Measurements from ENCODE around the gene RPLP2.
A peak's percentile ranks its signal among the peaks of the same experiment; 100 is the strongest.

RPLP2 gene

DNA sequence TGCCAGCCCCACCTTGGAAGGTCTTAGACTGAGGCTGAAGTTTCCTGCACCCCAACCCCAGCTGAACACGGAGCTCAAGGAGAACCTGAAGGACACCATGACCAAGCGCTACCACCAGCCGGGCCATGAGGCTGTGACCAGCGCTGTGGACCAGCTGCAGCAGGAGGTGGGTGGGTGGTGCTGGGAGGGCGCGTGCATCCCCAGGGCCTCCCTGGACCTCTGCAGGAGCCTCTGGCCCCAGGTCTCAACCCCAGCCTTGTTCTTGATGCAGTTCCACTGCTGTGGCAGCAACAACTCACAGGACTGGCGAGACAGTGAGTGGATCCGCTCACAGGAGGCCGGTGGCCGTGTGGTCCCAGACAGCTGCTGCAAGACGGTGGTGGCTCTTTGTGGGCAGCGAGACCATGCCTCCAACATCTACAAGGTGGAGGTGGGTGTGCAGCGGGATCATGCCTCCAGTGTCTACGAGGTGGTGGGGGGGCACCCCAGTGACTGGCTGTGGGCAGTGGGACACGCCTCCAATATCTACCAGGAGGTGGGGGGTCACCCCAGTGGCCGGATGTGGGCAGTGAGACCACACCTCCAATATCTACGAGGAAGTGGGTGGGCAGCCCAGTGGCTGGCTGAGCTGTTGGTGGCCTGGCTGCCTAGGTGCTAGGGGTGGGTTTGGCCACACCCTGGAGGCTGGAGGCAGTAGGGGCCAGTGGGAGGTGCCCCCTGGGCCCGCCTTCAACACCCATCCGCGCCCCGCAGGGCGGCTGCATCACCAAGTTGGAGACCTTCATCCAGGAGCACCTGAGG, 27.6 kb downstream of the RPLP2 start:
- DNase-seq: no peak

DNA sequence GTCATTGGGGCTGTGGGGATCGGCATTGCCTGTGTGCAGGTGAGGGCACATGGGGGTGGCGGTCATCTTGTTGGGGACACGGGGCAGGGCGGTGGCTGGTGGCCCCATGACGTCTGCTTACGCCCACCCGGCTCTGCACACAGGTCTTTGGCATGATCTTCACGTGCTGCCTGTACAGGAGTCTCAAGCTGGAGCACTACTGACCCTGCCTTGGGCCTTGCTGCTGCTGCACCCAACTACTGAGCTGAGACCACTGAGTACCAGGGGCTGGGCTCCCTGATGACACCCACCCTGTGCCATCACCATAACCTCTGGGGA, 28.2 kb downstream of the RPLP2 start:
- DNase-seq: no peak

DNA sequence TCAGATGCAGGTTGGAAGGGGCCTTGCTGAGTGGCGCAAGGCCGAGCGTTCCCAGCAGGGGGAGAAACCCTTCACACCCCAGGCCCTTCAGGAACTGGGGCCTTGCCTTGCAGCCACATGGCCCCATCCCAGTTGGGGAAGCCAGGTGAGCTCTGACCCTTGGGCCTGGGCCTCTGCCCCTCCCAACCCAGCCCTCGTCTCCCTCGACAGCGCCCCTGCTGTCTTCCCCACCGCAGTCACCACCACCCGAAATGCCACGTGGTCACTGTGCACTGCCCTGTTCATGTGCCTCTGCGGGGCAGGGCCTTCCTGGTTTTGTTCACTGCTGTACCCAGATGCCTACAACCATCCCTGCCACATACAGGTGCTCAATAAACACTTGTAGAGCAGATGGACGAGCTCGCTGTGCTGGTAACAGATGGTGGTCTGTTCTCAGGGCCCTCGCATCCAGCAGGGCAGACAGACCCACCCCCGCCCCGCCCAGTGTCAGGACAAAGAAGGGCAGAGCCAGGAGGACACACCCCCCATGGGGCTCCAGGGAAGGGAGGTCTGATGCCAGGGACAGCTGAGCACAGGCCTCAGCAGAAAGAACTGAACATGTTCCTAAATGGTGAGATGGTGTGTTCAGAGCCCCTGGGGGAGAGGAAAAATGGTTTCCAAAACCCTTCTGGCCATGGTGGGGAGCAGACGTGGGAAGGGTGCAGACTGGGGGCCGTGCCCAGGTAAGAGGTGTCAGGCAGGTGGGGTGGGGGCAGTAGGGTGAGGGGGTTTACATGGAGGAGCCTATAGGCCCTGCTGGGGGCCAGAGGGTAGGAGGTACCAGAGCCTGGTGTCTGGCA, 28.9 kb downstream of the RPLP2 start:
- DNase-seq: no peak

DNA sequence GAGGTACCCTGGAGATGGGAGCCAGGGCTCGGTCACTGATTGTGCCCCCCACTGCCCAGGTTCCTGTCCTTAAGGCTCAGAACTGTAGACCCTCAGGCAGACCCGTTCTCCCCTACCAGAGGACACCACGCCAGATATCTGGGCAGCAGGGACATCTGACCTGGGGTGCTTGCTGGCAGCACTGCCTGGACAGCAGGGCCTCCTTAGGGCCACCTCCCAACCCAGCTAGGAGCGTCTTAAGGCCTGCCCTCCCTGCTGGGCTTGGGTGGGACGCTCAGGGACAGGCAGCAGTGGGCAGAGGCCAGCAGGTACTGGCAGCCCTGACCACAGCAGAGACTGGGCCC, 29.5 kb downstream of the RPLP2 start:
- DNase-seq: no peak

DNA sequence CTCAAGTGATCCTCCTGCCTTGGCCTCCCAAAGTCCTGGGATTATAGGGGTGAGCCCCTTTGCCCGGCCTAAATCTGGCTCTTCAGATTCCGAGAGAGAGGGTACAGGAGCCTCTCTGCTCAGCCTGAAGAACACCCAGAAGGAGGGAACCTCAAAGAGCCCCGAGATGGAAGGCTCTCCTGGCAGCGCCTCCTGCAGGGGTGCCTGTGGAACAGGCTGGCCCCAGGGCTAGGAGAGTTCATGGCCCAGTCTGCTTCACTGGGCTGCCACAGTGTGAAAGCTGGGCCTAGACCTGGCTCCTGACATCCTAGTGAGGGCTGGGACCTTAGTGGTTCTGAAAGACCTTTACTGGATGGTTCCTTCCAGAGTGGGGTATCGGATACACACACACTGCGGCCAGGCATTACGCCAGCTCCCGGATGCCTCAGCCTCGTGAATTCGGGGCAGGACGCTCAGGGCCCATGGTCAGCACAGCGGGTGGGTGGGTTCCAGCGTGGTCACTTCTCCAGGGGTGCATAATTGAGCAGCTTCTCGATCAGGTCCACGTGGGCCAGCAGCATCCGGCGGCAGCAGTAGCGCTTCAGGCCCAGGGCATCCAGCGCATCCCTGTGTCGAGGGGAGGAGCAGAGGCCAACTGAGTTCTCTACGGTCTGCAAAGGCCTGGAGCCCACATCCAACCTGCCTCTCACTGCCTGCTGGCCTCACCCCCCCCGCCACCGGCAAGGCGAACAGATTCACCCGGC, 30.3 kb downstream of the RPLP2 start:
- DNase-seq: no peak

DNA sequence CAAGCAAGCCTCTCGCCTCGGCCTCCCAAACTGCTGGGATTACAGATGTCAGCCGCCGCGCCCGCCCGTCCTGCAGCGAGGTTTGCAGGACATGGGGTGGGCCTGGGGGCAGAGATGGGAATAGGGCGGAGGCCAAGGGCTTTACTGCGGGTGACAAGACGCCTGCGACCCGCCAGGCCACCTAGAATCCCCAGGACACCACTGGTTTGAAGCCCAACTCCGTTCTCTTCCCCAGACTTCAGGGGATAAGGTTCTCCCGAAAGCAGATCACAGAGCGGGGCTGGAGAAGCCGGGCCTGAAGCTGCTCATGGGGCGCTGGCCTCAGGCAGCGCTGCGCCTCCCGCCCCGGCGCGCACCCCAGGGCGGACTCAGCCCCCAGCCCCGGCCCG, 32.2 kb downstream of the RPLP2 start:
- DNase-seq: no peak

DNA sequence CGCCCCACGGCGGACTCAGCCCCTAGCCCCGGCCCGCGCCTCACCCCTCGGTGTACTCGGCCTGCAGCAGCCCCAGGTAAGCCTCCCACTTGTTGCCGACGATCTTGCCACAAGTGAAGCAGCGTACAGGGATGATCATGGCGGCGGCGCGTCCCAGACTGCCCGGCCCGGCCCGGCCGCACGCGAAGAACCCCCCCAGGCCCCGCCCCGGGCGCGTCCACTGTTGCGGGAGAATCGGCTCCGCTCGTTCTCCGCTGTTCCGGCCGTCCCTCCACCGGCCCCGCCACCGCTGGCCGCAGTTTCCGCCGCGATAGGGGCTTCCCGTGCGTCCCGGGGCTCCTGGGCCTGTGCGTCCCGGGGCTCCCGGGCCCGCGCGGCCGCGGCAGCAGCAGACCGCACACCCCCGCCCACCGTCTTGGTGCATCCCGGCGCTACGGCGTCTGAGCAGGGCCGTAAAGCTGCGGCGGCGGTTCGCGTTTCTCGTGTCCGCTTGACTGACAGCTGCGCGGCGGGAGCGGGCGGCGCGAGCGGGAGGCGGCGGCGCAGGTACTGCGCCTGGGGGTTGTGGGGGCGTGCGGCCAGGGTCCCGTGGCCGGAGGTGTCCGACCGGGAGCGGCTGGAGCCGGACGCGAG, 32.7 kb downstream of the RPLP2 start, which contains the start of the genes POLR2L and TSPAN4:
Gene POLR2L (minus strand): TSS at position 160 of the 633 bp plus-strand sequence. CDS start 21 bp downstream, at position 139.
Gene TSPAN4 (plus strand): TSS at position 483 of the 633 bp plus-strand sequence. CDS start 7,453 bp downstream, outside the sequence.
- peak; percentile 89 for DNase-seq

DNA sequence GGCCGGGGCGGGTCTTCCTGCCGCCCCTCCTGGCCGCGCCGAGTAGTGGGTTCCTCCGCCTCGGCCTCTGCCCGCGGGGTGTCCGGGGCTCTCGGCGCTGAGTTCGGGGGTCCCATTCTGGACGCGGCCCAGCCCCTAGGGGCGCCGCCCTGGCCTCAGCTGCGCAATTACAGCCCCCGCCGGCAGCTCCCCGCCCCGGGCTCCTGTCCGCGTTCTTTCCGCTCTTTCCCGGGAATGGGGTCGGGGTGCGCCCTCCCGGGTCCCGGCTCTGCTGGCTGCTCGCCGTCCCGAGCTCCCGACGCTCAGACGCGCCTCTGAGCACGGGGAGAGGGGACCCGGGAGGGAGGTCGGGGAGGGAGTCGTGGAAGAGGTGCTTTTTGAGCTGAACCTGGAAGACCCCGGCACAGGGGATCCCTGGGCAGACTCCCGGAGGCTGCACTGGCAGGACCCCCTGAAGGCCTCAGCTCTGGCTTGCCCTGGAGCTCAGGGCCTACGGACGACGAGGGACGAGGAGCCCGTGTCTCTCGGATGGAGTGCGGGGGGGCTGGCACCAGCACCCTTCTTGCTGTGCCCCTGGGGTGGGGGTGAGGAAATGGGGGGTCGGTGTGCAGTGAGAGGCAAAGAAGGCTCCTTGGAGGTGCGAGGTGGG, 33.4 kb downstream of the RPLP2 start:
- no peak for DNase-seq

DNA sequence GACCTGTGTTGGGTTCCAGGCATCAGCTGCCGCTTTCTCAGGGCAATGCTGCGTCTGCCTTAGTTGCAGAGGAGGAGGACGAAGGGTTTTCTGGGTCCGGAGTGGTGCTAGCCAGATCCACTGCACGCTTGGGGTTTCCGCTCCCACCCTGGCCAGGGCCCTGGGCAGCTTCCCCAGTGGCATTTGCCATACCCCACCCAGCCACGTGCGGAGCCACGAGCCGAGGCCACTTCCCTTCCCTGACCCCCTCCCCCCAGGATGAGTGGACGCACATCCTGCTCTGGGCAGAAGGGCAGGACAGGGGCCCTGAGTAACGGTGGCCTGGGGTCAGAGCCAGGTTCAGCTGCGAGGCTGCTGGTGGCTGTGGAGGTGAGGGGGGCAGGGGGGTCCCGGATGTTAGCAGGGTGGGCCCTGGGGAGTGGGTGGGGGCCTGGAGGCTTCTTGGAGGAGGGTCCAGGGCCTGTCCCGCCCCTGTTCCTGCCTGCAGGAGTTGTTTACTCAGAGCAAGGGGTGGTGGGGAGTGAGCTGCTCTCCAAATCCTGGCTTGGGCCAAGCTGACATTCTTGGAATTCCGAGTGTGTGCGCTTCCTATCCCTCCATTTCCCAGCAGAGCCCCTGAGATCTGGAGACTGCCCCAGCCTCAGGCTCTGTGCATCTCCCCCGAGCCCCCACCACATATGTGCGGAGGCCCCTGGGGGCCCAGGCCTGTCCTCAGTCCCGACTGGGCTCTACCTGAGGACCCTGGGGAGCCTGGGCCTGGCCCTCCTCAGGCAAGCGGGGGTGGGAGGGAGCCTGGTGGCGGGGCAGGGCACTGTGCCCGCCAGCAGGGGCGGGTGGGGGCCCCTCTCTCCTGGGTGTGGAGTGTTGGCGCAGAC, 34.3 kb downstream of the RPLP2 start:
- peak; percentile 96 for DNase-seq

DNA sequence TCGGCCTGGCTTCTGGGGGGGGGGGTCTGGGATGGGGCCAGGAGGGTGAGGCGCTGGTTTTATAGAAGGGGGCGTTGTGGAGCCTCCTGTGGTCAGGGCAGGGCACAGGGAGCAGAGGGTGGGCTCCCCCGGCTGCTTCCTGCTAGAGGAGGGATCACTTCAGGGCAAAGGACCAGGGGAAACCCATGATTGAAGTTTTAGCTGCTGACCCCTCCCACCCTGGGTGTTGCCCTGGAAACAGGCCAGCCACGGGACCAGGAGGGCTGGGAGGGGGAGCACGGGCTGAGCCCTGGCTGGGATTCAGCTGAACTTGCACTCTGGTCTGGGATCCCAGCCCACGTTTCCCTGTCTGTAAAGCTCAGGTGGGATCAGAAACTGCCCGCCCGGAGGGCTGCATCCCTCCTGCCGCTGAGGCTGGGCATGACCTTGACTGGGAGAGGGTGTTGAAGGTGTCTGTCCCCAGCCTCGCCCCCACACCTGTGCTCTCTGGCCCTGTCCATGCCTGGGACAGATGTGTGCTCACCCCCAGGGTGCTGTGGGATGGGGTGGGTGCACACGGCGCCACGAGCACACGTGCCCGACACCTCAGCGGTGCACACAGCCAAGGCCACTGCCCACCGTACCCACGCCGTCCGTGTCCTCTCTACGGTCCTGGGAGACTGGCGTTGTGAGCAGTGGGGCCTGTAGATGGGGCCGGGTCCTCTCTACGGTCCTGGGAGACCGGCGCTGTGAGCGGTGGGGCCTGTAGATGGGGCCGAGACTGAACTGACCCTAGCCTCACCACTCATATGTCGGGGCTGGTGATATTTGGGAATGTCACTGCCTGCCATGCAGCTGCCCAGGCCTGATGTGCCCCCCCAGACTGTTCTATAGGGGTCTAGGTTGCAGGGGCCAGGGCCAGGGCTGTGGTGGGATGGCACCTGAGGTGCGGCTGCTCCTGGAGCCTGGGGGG, 35.2 kb downstream of the RPLP2 start:
- peak; percentile 89 for DNase-seq

DNA sequence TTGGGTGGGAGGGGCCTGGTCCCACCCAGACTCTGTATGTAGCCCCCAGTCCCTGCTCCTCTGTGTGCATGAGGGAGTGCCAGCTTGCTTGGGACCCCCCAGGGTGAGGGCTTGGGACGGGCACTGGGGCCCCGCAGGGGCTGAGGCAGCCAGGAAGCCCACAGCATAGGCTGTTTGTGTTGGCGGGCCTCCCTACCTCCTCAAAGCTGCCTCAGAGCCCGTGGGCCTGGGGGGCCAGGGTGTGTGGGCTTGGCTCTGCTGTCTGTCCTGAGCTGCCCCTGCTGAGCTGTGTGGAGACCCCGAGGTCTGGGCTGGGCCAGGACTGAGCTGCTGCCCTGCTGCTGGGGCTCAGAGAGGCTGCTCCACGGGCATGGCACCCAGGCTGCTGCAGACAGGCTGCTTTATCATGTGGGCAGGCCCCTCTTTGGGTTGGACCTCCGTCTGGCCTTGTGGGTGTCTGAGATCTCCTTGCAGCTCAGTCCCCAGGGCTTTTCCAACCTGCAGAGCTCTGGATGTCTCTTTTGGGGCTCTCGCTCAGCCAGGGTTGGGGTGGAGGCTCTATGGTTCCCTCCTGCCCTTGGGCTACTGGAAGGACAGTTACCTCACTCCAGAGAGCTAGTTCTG, 36.2 kb downstream of the RPLP2 start:
- DNase-seq: peak; percentile 43

DNA sequence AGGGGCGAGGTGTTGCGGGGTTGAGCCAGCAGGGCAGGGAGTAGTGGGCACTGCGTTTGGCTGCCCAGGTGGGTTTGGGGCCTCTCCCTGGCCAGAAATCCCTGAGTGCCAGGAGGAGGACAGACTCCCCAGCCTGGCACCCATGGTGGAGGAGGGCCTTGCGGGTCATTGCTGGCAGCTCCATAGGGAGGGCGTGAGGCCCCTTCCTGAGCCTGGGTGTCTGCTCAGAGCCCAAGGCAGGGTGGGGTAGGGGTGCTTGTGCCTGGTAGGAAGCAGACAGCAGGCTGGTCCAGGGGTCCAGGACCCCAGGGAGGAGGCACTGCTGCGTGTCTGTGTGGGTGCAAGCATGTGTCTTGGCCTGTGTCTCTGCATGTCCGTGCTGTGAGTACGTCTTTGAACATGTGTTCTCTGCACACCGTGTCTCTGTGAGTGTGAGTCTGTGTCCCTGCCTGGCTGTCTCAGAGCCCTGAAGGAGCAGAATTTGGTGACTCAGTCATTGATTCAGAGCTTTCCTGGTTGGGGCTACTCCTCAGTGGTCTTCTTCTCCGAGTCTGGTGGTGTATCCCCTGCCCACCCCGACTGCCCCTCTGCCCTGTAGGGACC, 36.8 kb downstream of the RPLP2 start:
- DNase-seq: peak; percentile 33

DNA sequence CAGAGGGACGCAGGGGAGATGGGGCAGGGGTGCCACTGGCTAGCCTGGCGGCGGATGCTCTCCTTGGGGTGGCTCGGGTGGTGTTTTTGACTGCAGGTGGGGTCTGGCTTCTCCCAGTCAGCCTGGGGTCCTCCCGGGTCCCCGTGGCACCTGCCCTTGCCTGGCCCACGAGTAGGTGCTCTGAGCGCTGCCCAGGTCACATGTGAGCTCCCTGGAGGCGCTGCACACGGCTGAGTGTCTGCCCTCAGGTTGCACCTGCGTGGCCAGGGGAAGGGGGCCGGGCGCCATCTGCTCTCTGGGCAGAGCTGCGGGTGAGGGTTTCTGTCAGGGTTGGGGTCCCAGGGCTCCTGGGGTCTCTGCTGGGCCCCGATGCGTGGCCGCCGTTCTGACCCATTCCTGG, 38.1 kb downstream of the RPLP2 start:
- DNase-seq: no peak

DNA sequence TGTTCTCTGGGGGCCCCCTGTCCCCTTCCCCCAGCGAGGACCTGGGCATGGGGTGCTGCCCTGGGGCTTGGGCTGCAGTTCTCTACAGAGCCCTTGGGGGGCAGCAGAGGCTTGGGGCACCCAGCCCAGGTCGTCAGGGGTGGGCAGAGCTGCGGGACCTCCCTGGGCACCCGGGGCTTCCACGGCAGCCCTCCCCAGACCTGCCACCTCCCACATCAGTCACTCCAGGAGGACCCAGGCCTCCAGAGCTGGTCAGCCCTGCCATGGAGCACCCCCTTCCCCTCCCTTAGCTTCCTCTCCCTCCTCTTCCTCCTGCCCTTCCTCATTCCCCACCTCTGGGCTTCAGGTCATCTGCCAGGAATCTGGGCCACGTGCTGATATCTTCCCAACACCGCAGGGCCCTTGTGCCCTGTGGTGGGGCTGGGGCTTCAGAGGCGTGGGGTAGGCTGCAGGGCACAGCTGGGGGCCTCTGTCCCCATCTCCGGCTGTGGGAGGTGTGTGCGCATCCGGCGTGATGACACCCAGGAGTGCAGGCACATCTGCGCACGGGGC, 38.7 kb downstream of the RPLP2 start:
- DNase-seq: peak; percentile 31

DNA sequence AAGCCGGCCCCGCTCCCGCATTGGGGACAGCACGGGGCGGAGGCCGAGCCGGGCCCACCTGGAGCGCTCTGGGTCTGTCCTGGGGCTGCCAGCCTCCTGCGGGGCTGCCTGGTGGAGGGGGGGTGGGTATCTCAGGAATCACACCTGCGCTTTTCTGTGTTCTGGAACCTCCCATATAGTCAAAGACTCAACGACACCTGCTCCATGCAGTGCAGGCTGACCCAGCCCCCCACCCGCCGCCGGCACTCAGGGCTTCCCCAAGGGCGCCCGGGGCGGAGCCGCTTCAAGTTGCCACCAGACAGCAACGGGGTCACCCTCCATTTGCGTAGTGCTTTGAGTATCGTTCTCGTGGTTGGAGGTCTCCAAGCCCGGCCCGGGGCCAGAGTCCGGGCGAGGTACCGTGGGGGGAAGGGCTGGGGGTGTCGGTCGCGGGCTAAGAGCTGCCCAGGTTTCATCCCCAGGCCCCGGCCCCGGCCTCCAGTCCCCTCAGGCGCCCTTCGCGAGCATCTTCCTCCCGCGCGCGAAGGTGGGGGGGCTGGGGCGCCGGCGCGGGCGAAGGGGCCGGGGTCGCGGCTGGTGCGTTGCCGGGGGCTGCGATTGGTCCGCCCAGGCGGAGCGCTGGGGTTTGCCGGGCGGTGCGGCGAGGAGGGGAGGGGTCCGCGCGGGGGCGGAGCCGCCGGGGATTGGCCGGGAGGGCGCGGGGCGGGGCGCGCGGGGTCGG, 39.5 kb downstream of the RPLP2 start:
- DNase-seq: no peak

DNA sequence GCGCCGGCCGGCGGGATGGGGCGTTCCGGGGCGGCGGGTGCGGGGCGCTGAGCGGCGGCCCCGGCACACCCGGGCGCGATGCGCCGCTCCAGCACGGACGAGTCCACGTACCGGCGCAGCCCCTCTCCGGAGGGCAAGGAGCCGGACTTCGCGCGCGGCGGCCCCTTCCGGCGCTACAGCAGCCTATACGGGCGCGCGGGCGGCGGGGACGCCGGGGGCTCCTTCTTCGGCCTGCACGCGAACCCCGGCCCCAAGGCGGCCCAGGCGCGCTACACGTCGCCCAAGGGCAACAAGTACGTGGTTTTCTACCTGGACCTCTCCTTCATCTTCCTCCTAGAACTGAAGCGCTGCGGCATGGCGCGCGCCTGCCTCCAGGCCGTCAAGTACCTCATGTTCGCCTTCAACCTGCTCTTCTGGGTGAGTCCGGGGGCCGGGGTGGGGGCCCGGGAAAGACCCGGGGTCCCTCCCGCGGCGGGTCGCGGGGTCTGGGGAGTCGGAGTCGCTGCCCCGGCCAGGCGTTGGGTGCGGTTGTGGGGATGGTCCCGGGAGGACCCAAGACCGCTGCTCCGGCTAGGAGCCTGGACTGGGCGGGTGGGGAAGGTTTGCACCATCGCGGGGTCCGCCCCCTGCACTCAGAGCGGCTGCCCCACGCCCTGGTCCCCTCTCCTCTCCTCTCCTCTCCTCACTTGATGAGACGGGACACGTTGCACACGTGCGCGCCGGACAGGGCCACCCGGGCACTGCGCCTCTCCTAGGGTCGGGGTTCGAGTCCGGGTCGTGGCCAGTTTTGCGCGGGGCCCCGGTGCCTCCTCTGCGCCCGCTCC, 40.4 kb downstream of the RPLP2 start:
- DNase-seq: no peak
